Spleen (tissue), 7 donors: ENCODE data around the gene TTLL5.

Experiments used
- POLR2A ChIP-seq, 3 donors: fragments of 450-650 bp; IDR thresholded peaks; one replicate each; pipeline ENCODE4 v1.5.1; 2017; ENCODE audit warnings: antibody characterized with exemption in 3 of 3, mild to moderate bottlenecking in 1 of 3
- POLR2AphosphoS5 ChIP-seq, 3 donors: sonication (generic); formaldehyde crosslinking; IDR thresholded peaks; one replicate each; pipeline ENCODE4 v1.5.1; 2017; ENCODE audit warnings: antibody characterized with exemption in 3 of 3
- TF ChIP-seq, protein P1 (sequence below), 11 experiments: fragments of 200-600 bp in 7 of 11; fragments of 450-650 bp in 4 of 11; sonication (generic) in 4 of 11; IDR thresholded peaks in 8 of 11; conservative IDR thresholded peaks in 3 of 11; 1 replicate in 7 of 11; 2 replicates in 4 of 11; pipeline versions ENCODE4 v1.4.0 to v1.8.0; 2016 to 2021; ENCODE audit warnings: antibody characterized with exemption in 11 of 11, inconsistent platforms in 4 of 11, mild to moderate bottlenecking in 1 of 11
- donor health status: DM: no; HTN: no; CAD: no; lungs with moderate emphysema.
- donor health status: DM: no; HTN: no; CAD: no.
- donor health status: DM: no; HTN: no; CAD: no.

- TF ChIP-seq, protein P1, sequence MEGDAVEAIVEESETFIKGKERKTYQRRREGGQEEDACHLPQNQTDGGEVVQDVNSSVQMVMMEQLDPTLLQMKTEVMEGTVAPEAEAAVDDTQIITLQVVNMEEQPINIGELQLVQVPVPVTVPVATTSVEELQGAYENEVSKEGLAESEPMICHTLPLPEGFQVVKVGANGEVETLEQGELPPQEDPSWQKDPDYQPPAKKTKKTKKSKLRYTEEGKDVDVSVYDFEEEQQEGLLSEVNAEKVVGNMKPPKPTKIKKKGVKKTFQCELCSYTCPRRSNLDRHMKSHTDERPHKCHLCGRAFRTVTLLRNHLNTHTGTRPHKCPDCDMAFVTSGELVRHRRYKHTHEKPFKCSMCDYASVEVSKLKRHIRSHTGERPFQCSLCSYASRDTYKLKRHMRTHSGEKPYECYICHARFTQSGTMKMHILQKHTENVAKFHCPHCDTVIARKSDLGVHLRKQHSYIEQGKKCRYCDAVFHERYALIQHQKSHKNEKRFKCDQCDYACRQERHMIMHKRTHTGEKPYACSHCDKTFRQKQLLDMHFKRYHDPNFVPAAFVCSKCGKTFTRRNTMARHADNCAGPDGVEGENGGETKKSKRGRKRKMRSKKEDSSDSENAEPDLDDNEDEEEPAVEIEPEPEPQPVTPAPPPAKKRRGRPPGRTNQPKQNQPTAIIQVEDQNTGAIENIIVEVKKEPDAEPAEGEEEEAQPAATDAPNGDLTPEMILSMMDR (IDR thresholded peaks at IDR 0.05 in 8 of 11, conservative IDR thresholded peaks at IDR 0.05 in 3 of 11): no peak
- TF ChIP-seq POLR2A (IDR thresholded peaks at IDR 0.05) (no peak), POLR2AphosphoS5 (IDR thresholded peaks at IDR 0.05) (no peak)
Measured at GRCh38 chr14:75703467-75703866, 42.4 kb downstream of the TTLL5 start.
